ENCODE results near the gene TBCE. TPM values are rescaled to one million over a fixed set of nuclear protein-coding genes. Genes with fewer than 3 reads are reported as not detected.
A peak's percentile ranks its signal among the peaks of the same experiment; 100 is the strongest.

Gene TBCE
- total RNA-seq, 1 donor from 2014 or later, result 41.3 TPM

DNA sequence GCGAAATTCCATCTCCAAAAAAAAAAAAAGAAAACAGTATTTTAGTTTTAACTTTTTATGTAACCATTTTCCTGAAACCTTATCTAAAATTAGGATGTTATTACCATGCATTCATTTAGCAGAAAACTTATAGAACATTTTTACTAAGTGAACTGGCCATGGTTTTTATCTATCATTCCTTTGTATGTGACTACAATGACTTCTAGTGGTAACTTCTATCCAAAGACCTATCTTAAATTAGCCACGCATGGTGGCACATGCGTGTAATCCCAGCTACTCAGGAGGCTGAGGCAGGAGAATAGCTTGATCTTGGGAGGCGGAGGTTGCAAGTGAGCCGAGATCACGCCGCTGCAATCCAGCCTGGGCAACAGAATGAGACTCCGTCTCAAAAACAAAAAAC is 27.5 kb upstream of the TBCE start:
- Histone ChIP-seq H3K27ac (no peak overlapping the region), H3K9me3 (ENCODE audit: low read depth) (no peaks in the 10 kb centered on the region), H2AFZ (replicated peaks) (no peak overlapping the region), H3K4me2 (no peak overlapping the region), H3F3A (ENCODE audit: low read depth) (peaks cover 26% of the 10 kb centered on the region), H3K4me1 (peaks cover 14% of the 10 kb centered on the region), H3K4me3 (no peak overlapping the region), H3K36me3 (peaks cover 18% of the 10 kb centered on the region), H4K20me1 (ENCODE audit: low read depth) (peaks cover 4% of the 10 kb centered on the region), H3K27me3 (no peaks in the 10 kb centered on the region), H3K79me2 (ENCODE audit: low read depth) (peaks cover 36% of the 10 kb centered on the region), H3K9ac (no peak overlapping the region)
- Mint-ChIP-seq H3K27me3 (ENCODE audit: insufficient read depth, low read depth) (no peaks in the 10 kb centered on the region), H3K36me3 (peaks cover 29% of the 10 kb centered on the region), H3K27ac (peak overlapping the region; percentile 12), H3K9me3 (no peaks in the 10 kb centered on the region), H3K4me1 (no peaks in the 10 kb centered on the region), H3K4me3 (no peak overlapping the region)
- TF ChIP-seq, protein P1, sequence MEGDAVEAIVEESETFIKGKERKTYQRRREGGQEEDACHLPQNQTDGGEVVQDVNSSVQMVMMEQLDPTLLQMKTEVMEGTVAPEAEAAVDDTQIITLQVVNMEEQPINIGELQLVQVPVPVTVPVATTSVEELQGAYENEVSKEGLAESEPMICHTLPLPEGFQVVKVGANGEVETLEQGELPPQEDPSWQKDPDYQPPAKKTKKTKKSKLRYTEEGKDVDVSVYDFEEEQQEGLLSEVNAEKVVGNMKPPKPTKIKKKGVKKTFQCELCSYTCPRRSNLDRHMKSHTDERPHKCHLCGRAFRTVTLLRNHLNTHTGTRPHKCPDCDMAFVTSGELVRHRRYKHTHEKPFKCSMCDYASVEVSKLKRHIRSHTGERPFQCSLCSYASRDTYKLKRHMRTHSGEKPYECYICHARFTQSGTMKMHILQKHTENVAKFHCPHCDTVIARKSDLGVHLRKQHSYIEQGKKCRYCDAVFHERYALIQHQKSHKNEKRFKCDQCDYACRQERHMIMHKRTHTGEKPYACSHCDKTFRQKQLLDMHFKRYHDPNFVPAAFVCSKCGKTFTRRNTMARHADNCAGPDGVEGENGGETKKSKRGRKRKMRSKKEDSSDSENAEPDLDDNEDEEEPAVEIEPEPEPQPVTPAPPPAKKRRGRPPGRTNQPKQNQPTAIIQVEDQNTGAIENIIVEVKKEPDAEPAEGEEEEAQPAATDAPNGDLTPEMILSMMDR (IDR thresholded peaks at IDR 0.05), result no peak
- no peak for TF ChIP-seq EZH2phosphoT487 (IDR thresholded peaks at IDR 0.05)
- TF ChIP-seq EZH2 (IDR thresholded peaks at IDR 0.05), result no peak
- no peak for DNase-seq (ENCODE audit: low spot score)

DNA sequence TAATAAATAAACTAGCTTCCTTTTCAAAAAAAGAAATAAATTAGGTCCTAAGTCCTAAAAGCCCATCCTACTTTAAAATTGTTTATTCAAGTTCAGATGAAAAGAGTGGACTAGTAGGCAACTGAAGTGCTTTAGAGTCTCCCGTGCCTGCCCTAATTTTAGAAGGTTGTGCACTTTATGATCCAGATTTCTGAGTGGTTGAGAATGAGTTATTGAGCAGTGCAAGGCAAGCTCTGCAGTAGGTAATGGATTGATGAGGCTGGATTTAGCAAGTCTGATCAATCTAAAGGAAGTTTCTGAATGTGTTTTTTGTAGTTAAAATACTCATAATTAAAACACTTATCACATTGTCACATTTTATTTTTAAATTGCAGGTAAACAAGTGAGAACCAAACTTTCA is 25.9 kb upstream of the TBCE start:
- Histone ChIP-seq H3F3A (ENCODE audit: low read depth) (peaks cover 30% of the 10 kb centered on the region), H3K27me3 (no peaks in the 10 kb centered on the region), H3K36me3 (peaks cover 8% of the 10 kb centered on the region), H3K9me3 (ENCODE audit: low read depth) (no peaks in the 10 kb centered on the region), H3K9ac (no peak overlapping the region), H2AFZ (replicated peaks) (no peak overlapping the region), H3K27ac (peak overlapping the region; percentile 56), H3K4me3 (no peak overlapping the region), H3K4me2 (no peak overlapping the region), H3K4me1 (peaks cover 14% of the 10 kb centered on the region), H3K79me2 (ENCODE audit: low read depth) (peaks cover 20% of the 10 kb centered on the region), H4K20me1 (ENCODE audit: low read depth) (no peaks in the 10 kb centered on the region)
- Mint-ChIP-seq H3K27ac (no peak overlapping the region), H3K4me1 (no peaks in the 10 kb centered on the region), H3K27me3 (ENCODE audit: insufficient read depth, low read depth) (no peaks in the 10 kb centered on the region), H3K9me3 (no peaks in the 10 kb centered on the region), H3K4me3 (no peak overlapping the region), H3K36me3 (peaks cover 32% of the 10 kb centered on the region)
- TF ChIP-seq EZH2phosphoT487 (IDR thresholded peaks at IDR 0.05), result no peak
- TF ChIP-seq, protein P1 (IDR thresholded peaks at IDR 0.05), result no peak
- DNase-seq (ENCODE audit: low spot score), result no peak

DNA sequence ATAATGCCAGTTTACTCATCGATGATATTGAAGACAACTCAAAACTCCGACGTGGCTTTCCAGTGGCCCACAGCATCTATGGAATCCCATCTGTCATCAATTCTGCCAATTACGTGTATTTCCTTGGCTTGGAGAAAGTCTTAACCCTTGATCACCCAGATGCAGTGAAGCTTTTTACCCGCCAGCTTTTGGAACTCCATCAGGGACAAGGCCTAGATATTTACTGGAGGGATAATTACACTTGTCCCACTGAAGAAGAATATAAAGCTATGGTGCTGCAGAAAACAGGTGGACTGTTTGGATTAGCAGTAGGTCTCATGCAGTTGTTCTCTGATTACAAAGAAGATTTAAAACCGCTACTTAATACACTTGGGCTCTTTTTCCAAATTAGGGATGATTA is 25.2 kb upstream of the TBCE start:
- DNase-seq (ENCODE audit: low spot score), result peak; percentile 8
- H3K9me3 Mint-ChIP-seq, result no peaks in the 10 kb centered on the region
- Histone ChIP-seq H3K79me2 (ENCODE audit: low read depth) (peaks cover 17% of the 10 kb centered on the region), H3K4me3 (no peak overlapping the region), H3F3A (ENCODE audit: low read depth) (peaks cover 30% of the 10 kb centered on the region), H3K4me1 (peaks cover 14% of the 10 kb centered on the region), H3K27ac (peak overlapping the region; percentile 56), H3K9ac (no peak overlapping the region), H3K36me3 (peaks cover 8% of the 10 kb centered on the region), H3K9me3 (ENCODE audit: low read depth) (no peaks in the 10 kb centered on the region), H3K27me3 (no peaks in the 10 kb centered on the region), H3K4me2 (peak overlapping the region; percentile 22), H2AFZ (replicated peaks) (no peak overlapping the region), H4K20me1 (ENCODE audit: low read depth) (no peaks in the 10 kb centered on the region)
- no peaks in the 10 kb centered on the region for H3K4me1 Mint-ChIP-seq
- no peak for TF ChIP-seq EZH2phosphoT487 (IDR thresholded peaks at IDR 0.05)
- TF ChIP-seq, protein P1 (IDR thresholded peaks at IDR 0.05), result no peak
- no peak for TF ChIP-seq EZH2 (IDR thresholded peaks at IDR 0.05)
- no peak overlapping the region for H3K4me3 Mint-ChIP-seq
- no peaks in the 10 kb centered on the region for H3K27me3 Mint-ChIP-seq (ENCODE audit: insufficient read depth, low read depth)
- peaks cover 30% of the 10 kb centered on the region for H3K36me3 Mint-ChIP-seq
- no peak overlapping the region for H3K27ac Mint-ChIP-seq

All from neural progenitor cell (in vitro differentiated cells).